B cell (primary cell): ENCODE measurements around the gene HTATIP2. TPM values are rescaled to one million over a fixed set of nuclear protein-coding genes. Genes with fewer than 3 reads are reported as not detected.

Experiments
- ATAC-seq: fragments of 200-7000 bp; cut with Tn5 transposase; one replicate; pipeline ENCODE4 v1.10.0; 2021; ENCODE audit warnings: low read depth, mild to moderate bottlenecking, moderate number of reproducible peaks, moderate library complexity
- CTCF ChIA-PET: fragments of 350-600 bp; sonication (Branson Sonifier 250); formaldehyde crosslinking; loops from one replicate; lab custom pipeline; 2021; ENCODE audit warnings: antibody characterized with exemption, inconsistent platforms; lab: Charles Lee
- POLR2A ChIA-PET: fragments of 350-600 bp; sonication (Branson Sonifier 250); formaldehyde crosslinking; loops from one replicate; lab custom pipeline; 2021; ENCODE audit warnings: antibody characterized with exemption; lab: Charles Lee
- DNase-seq: peaks from one replicate; pipeline ENCODE4 v3.0.0; 2013
- H2AFZ ChIP-seq: 2 replicates; pipeline ENCODE4 v1.6.1; 2012; ENCODE audit warnings: mild to moderate bottlenecking, low read depth, low read length; ENCODE audit not compliant: insufficient read depth, poor library complexity, severe bottlenecking
- H3K27ac ChIP-seq, 2 donors: 1 replicate in 1 of 2; 2 replicates in 1 of 2; pipeline ENCODE4 v1.5.1; 2012 to 2013; ENCODE audit warnings: low read length in 2 of 2, mild to moderate bottlenecking in 2 of 2, moderate library complexity in 1 of 2
- H3K27me3 ChIP-seq, 4 experiments: fragments of 200-600 bp in 1 of 4; sonication (generic) in 1 of 4; replicated peaks in 1 of 4; 1 replicate in 2 of 4; 2 replicates in 2 of 4; pipeline versions ENCODE4 v1.6.1 to v1.7.0; 2013 to 2016; ENCODE audit warnings: low read length in 3 of 4, mild to moderate bottlenecking in 2 of 4, mixed read lengths in 1 of 4, moderate library complexity in 1 of 4; ENCODE audit not compliant: insufficient read depth in 4 of 4, control insufficient read depth in 3 of 4; ENCODE audit errors: control extremely low read depth in 1 of 4
- H3K36me3 ChIP-seq, 2 experiments: replicated peaks in 1 of 2; 1 replicate in 1 of 2; 2 replicates in 1 of 2; pipeline versions ENCODE4 v1.6.1 to v1.7.1; 2013; ENCODE audit warnings: low read length in 1 of 2; ENCODE audit not compliant: insufficient read depth in 2 of 2, control insufficient read depth in 1 of 2; ENCODE audit errors: control extremely low read depth in 1 of 2, extremely low read depth in 1 of 2
- H3K4me1 ChIP-seq, 2 donors: fragments of 200-600 bp in 1 of 2; sonication (generic) in 1 of 2; 1 replicate in 1 of 2; 2 replicates in 1 of 2; pipeline versions ENCODE4 v1.5.1 to v1.6.1; 2013 to 2017; ENCODE audit warnings: low read length in 2 of 2; ENCODE audit not compliant: control insufficient read depth in 2 of 2, insufficient read depth in 2 of 2
- H3K4me2 ChIP-seq: replicated peaks from 2 replicates; pipeline ENCODE3; 2012; ENCODE audit warnings: mild to moderate bottlenecking, low read depth, low read length; ENCODE audit not compliant: poor library complexity, severe bottlenecking
- H3K4me3 ChIP-seq, 5 experiments: fragments of 200-600 bp in 1 of 5; sonication (generic) in 1 of 5; 1 replicate in 3 of 5; 2 replicates in 2 of 5; pipeline versions ENCODE4 v1.5.1 to v1.7.0; 2011 to 2016; ENCODE audit warnings: low read length in 4 of 5, mild to moderate bottlenecking in 4 of 5, low read depth in 2 of 5, control low read depth in 1 of 5, moderate library complexity in 1 of 5; ENCODE audit not compliant: insufficient read depth in 1 of 5; ENCODE audit errors: control extremely low read depth in 1 of 5, extremely low read depth in 1 of 5
- H3K79me2 ChIP-seq: fragments of 200-600 bp; sonication (generic); one replicate; pipeline ENCODE4 v1.6.0; 2016; ENCODE audit warnings: low read length; ENCODE audit not compliant: control insufficient read depth, insufficient read depth
- H3K9ac ChIP-seq: fragments of 200-600 bp; sonication (generic); 2 replicates; pipeline ENCODE4 v1.6.1; 2017; ENCODE audit warnings: mild to moderate bottlenecking, low read length, moderate library complexity
- H3K9me3 ChIP-seq, 3 donors: one replicate each; pipeline versions ENCODE4 v1.6.1 to v1.7.1; 2013; ENCODE audit warnings: low read length in 2 of 3; ENCODE audit not compliant: control insufficient read depth in 2 of 3, insufficient read depth in 1 of 3; ENCODE audit errors: control extremely low read depth in 1 of 3
- H4K20me1 ChIP-seq: 2 replicates; pipeline ENCODE4 v1.6.0; 2012; ENCODE audit warnings: mild to moderate bottlenecking, low read length; ENCODE audit not compliant: insufficient read depth, control insufficient read depth, poor library complexity, severe bottlenecking
- H3K27ac Mint-ChIP-seq: one replicate; pipeline ENCODE4 v1.8.0; 2021; ENCODE audit warnings: mixed read lengths
- H3K27me3 Mint-ChIP-seq: one replicate; pipeline ENCODE4 v1.8.0; 2021; ENCODE audit warnings: mixed read lengths
- H3K4me1 Mint-ChIP-seq: one replicate; pipeline ENCODE4 v1.8.0; 2021; ENCODE audit warnings: mixed read lengths
- H3K4me3 Mint-ChIP-seq: one replicate; pipeline ENCODE4 v1.8.0; 2021; ENCODE audit warnings: mixed read lengths
- H3K9me3 Mint-ChIP-seq: one replicate; pipeline ENCODE4 v1.8.0; 2022; ENCODE audit warnings: mixed read lengths; ENCODE audit not compliant: insufficient read depth
- EZH2 ChIP-seq: IDR thresholded peaks from 2 replicates; pipeline ENCODE4 v1.6.1; 2012; ENCODE audit warnings: borderline replicate concordance, low read depth, mild to moderate bottlenecking, moderate library complexity, low read length; ENCODE audit not compliant: insufficient read depth, poor library complexity, severe bottlenecking
- WGBS: methylation state at CpG from one replicate; pipeline ENCODE4 v1.1.5; 2013; ENCODE audit warnings: missing lambda C conversion rate; ENCODE audit not compliant: insufficient coverage; 5-methylcytosine and 5-hydroxymethylcytosine counted together
- intact Hi-C: fragments of 100-400 bp; cut with micrococcal nuclease; formaldehyde crosslinking; loops from one replicate; pipeline ENCODE4 v1.10.0; 2022
- polyA plus RNA-seq: library from polyadenylated mRNA; depleted of rRNA; stranded (reverse); fragments of >200 nt; gene quantifications from 2 replicates; pipeline ENCODE4 v1.2.3, GENCODE V29; 2012
- total RNA-seq, 2 donors: library from RNA; stranded (reverse); fragments of 120-200 nt in 1 of 2; gene quantifications; 1 replicate in 1 of 2; 2 replicates in 1 of 2; pipeline versions ENCODE4 v1.2.3 to v1.2.4, GENCODE V29; 2013 to 2022
- TF ChIP-seq, protein P1 (sequence below): fragments of 200-600 bp; IDR thresholded peaks from one replicate; pipeline ENCODE4 v1.8.0; 2022; ENCODE audit warnings: antibody characterized with exemption, mild to moderate bottlenecking

HTATIP2 gene
- total and polyA plus RNA-seq, 2 donors (not counting 1 experiment from before 2014, with no cell fraction given) = 18.2 to 31.2 TPM

DNA sequence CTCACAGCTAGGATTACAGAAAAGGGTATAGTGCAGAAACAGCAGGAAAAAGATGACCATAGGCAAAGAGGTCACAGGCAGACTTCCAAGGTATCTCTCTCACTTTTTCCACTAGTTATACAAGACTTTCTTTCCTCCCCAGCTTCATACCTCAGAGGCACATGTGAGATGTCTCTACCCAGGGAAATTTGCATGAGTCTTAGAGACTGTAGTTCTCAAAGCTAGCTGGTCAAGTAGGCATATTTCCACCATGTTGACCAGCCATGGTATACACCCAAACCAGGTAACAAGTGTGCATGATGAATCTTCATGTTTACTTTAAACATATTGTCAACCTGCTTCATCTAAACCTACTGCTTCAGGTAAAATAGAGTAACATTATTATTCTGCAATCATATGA is 51.9 kb downstream of the HTATIP2 start:
- no peak overlapping the region for H3K4me3 ChIP-seq
- H2AFZ ChIP-seq = no peak overlapping the region
- H3K79me2 ChIP-seq = no peaks in the 10 kb centered on the region
- no peaks in the 10 kb centered on the region for H3K4me1 ChIP-seq
- H3K27ac Mint-ChIP-seq = no peak overlapping the region
- peaks cover 14 to 15% of the 10 kb centered on the region in 2 experiments for H3K36me3 ChIP-seq
- no peaks in the 10 kb centered on the region for H3K27me3 ChIP-seq
- H3K9me3 Mint-ChIP-seq = no peaks in the 10 kb centered on the region
- H3K27ac ChIP-seq = no peak overlapping the region
- POLR2A ChIA-PET = no interaction called here
- CTCF ChIA-PET = no interaction called here
- H3K4me2 ChIP-seq = no peak overlapping the region
- H3K9ac ChIP-seq = no peak overlapping the region
- ATAC-seq (no peak), DNase-seq (no peak)
- no peaks in the 10 kb centered on the region for H4K20me1 ChIP-seq
- H3K4me3 Mint-ChIP-seq = no peak overlapping the region
- H3K9me3 ChIP-seq = peaks cover 0 to 1% (median 0%) of the 10 kb centered on the region in 3 donors
- no peaks in the 10 kb centered on the region for H3K4me1 Mint-ChIP-seq
- TF ChIP-seq, protein P1, sequence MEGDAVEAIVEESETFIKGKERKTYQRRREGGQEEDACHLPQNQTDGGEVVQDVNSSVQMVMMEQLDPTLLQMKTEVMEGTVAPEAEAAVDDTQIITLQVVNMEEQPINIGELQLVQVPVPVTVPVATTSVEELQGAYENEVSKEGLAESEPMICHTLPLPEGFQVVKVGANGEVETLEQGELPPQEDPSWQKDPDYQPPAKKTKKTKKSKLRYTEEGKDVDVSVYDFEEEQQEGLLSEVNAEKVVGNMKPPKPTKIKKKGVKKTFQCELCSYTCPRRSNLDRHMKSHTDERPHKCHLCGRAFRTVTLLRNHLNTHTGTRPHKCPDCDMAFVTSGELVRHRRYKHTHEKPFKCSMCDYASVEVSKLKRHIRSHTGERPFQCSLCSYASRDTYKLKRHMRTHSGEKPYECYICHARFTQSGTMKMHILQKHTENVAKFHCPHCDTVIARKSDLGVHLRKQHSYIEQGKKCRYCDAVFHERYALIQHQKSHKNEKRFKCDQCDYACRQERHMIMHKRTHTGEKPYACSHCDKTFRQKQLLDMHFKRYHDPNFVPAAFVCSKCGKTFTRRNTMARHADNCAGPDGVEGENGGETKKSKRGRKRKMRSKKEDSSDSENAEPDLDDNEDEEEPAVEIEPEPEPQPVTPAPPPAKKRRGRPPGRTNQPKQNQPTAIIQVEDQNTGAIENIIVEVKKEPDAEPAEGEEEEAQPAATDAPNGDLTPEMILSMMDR = no peak
- TF ChIP-seq EZH2 = no peak
- H3K27me3 Mint-ChIP-seq = no peaks in the 10 kb centered on the region
- intact Hi-C loops = no loop called here

DNA sequence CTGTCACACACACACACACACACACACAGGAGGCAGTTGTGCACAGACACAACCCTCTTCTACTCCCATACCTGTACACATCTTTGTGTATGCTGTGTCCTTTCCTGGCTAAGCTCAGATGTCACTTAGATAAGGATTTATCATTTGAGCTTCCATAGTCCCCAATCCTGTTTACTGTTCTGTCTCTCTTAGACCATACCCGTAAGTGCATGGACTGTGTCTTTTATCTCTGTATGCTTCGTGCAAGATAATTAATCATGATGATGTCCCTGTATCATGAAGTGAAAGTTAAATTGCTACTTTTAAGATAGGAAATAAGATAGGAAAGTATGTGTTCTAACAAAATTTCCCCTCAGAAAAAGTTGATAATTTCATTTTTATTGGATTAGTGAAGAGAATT is 54.3 kb downstream of the HTATIP2 start:
- Mint-ChIP-seq H3K4me3 (no peak overlapping the region), H3K9me3 (no peaks in the 10 kb centered on the region), H3K27me3 (no peaks in the 10 kb centered on the region), H3K4me1 (no peaks in the 10 kb centered on the region), H3K27ac (no peak overlapping the region)
- Histone ChIP-seq H3K36me3 (peaks cover 14 to 20% of the 10 kb centered on the region in 2 experiments), H3K27ac (no peak overlapping the region), H3K4me1 (no peaks in the 10 kb centered on the region), H3K79me2 (no peaks in the 10 kb centered on the region), H3K4me2 (no peak overlapping the region), H3K9me3 (peaks cover 0 to 1% (median 0%) of the 10 kb centered on the region in 3 donors), H3K9ac (no peak overlapping the region), H4K20me1 (no peaks in the 10 kb centered on the region), H2AFZ (no peak overlapping the region), H3K4me3 (no peak overlapping the region), H3K27me3 (no peaks in the 10 kb centered on the region)
- intact Hi-C loops = no loop called here
- POLR2A ChIA-PET = no interaction called here
- CTCF ChIA-PET = no interaction called here
- TF ChIP-seq, protein P1 = no peak
- TF ChIP-seq EZH2 = no peak
- DNase-seq (no peak), ATAC-seq (no peak)
- WGBS = no CpG with 5 or more reads among the region's 2 CpGs
